T-helper 2 cell treated with Interferon-gamma antibody and Interleukin-4, amounts not matched to agents 5 μg/mL and 100 μg/mL, for 36 hours (primary cell): ENCODE measurements around the gene MAMLD1.

Experiments
- DNase-seq: peaks from one replicate; pipeline ENCODE4 v3.0.0; 2021; ENCODE audit warnings: low spot score
- H3K27ac Mint-ChIP-seq: one replicate; pipeline ENCODE4 v1.8.0; 2021; ENCODE audit warnings: mild to moderate bottlenecking, mixed read lengths
- H3K27me3 Mint-ChIP-seq: one replicate; pipeline ENCODE4 v1.8.0; 2021; ENCODE audit warnings: low read depth, mixed read lengths
- H3K36me3 Mint-ChIP-seq: one replicate; pipeline ENCODE4 v1.8.0; 2021; ENCODE audit warnings: low read depth, mixed read lengths
- H3K4me1 Mint-ChIP-seq: one replicate; pipeline ENCODE4 v1.8.0; 2021; ENCODE audit warnings: low read depth, mixed read lengths
- H3K4me3 Mint-ChIP-seq: one replicate; pipeline ENCODE4 v1.8.0; 2022; ENCODE audit warnings: mild to moderate bottlenecking, moderate library complexity, mixed read lengths
- H3K9me3 Mint-ChIP-seq: one replicate; pipeline ENCODE4 v1.8.0; 2021; ENCODE audit warnings: mixed read lengths

Gene MAMLD1

DNA sequence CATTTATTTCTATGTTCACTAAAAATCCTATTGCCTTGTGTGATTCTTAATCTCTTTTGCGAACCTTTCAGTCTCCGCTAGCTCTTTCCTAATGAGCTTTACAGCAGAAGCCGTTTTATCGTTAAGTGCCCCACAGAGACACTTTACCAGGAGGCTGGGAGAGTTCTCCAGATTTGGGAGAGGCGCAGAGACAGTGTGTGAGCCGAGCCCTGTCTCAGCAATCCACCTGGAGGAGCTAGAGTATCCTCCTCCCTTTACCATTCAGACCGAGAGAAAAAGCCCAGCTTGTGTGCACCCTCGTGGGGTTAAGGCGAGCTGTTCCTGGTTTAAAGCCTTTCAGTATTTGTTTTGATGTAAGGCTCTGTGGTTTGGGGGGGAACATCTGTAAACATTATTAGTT is 150.4 kb downstream of the MAMLD1 start:
- Mint-ChIP-seq H3K9me3 (no peaks in the 10 kb centered on the region), H3K27me3 (peaks cover 3% of the 10 kb centered on the region), H3K27ac (no peak overlapping the region), H3K4me3 (no peak overlapping the region), H3K36me3 (no peaks in the 10 kb centered on the region), H3K4me1 (no peaks in the 10 kb centered on the region)
- DNase-seq = no peak

DNA sequence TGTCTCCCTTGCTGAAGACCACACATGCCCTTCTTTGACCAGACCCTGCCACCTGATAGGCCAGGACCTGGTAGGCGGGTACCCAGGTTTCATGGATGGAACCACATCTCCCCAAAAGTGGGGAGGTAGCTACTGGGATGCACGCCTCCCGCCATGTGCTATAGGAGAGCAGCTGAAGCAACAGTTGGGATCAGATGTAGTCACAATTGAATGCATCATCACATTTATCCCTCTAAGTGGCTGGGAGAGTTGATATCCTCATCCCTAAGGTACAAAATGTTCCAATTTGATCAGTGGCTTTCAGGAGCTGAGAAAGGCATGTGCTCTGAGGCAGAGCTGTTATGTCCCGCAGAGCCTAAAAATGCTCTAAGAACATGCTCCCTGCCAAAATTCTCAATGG is 151.3 kb downstream of the MAMLD1 start:
- no peak for DNase-seq
- Mint-ChIP-seq H3K27ac (no peak overlapping the region), H3K36me3 (no peaks in the 10 kb centered on the region), H3K4me3 (no peak overlapping the region), H3K27me3 (peaks cover 3% of the 10 kb centered on the region), H3K9me3 (no peaks in the 10 kb centered on the region), H3K4me1 (no peaks in the 10 kb centered on the region)

DNA sequence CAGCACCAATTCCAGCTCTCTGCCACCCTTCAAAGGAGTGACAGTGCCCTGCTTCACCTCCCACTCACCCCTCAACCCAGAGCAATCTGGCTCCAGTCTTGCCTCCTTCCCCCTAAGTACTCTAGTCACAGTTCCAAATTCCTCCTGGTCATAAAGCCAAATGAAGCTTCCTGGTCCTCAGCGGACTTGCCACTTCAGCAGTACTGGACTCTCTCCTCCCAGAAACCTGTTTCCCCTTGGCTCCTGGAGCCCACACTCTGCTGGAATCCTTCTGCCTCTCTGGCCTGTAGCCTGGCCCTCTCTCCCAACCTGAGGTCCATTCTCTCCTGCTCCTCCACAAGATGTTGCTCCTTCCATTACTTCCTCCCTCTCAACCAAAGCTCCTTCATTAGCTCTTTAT is 152.7 kb downstream of the MAMLD1 start:
- no peak for DNase-seq
- Mint-ChIP-seq H3K9me3 (no peaks in the 10 kb centered on the region), H3K36me3 (no peaks in the 10 kb centered on the region), H3K27ac (no peak overlapping the region), H3K4me3 (no peak overlapping the region), H3K4me1 (no peaks in the 10 kb centered on the region), H3K27me3 (peaks cover 3% of the 10 kb centered on the region)

DNA sequence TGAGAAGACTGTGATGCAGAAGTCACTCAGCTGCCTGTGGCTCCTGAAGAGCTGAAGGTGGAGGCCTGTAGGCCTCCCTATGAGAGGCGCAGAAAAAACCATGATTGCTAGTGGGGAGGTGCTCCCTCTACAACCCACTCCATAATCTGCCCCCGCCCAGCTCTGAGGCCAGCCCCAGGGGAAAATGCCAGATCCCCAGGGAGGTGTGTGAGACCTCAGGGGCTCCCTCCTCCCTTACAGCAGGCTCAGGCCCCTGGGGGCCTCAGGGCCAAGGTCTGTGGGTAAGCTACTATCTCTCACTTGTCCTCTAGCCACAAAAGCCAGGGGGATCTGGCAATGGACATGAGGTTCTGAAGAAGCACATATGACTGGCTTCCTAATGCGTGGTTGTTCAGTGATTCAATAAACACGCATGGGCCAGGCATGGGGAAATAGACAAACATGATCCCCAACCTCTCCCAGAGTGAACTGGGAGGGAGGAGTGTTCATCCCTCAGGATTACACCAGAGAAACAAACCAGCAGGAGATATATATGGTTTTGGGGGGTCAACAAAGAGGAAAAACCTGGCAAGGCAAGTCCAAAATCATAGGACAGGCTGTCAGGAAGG is 154.3 kb downstream of the MAMLD1 start:
- Mint-ChIP-seq H3K36me3 (no peaks in the 10 kb centered on the region), H3K27ac (no peak overlapping the region), H3K9me3 (no peaks in the 10 kb centered on the region), H3K27me3 (peaks cover 3% of the 10 kb centered on the region), H3K4me1 (no peaks in the 10 kb centered on the region), H3K4me3 (no peak overlapping the region)
- no peak for DNase-seq

DNA sequence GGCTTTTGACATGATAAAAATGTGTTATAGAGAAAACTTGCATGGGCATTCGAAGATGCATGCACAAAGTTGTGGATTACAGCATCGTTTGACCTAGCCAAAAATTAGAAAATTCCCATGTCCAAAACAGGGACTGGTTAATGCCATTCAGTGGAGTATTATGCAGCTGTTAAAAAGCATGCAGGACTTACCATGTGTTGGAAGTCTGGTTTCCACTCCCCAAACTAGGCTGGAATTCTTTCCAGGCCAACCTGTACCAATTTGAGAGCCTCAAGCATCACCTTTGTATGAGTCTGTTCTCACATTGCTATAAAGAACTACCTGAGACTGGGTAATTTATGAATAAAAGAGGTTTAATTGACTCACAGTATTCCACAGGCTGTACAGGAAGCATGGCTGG is 159.4 kb downstream of the MAMLD1 start:
- Mint-ChIP-seq H3K36me3 (no peaks in the 10 kb centered on the region), H3K4me1 (no peaks in the 10 kb centered on the region), H3K27ac (no peak overlapping the region), H3K9me3 (no peaks in the 10 kb centered on the region), H3K4me3 (no peak overlapping the region), H3K27me3 (peaks cover 2% of the 10 kb centered on the region)
- no peak for DNase-seq

DNA sequence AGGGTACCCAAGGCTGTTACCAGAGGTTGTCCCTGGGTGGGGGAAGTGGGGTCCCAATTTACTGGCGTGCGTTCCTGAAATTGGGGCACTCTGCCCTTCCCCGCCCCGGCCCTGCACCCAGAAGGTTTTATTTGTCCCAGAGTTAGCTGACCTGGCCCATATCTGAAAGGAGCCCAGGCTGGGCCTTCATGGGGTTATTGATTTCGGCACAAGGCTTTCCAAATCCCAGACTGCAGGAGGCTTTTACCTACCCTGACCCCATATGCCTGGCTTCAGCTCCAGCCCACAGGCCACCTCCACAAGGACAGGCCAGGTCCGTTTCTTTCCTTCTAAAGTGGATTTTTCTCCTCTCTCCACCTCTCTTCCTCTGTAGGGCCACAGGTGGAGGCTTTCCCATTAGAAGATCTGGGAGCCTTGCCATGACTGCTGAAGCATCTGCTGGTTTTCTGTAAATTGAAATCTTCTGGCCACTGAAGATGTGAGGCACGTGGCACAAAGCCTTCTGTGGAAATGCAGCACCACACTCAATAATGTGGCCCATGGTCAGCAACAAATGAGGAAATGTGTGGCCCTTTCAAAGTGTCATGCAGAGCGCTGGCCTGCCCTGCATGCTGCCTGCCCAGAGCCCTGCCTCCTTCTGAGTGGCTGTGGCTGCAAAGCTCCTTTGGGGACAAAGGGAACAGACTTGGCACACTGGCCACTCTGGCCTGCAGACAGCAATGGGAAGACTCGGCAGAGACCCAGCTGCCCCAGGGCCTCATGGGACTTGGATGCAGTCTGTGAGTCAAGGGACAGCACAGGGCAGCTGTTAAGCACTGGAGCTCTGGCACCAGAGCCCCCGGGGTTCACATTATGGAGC is 162.2 kb downstream of the MAMLD1 start:
- no peaks in the 10 kb centered on the region for H3K9me3 Mint-ChIP-seq
- H3K27ac Mint-ChIP-seq = no peak overlapping the region
- H3K36me3 Mint-ChIP-seq = no peaks in the 10 kb centered on the region
- H3K4me1 Mint-ChIP-seq = no peaks in the 10 kb centered on the region
- peaks cover 2% of the 10 kb centered on the region for H3K27me3 Mint-ChIP-seq
- H3K4me3 Mint-ChIP-seq = no peak overlapping the region
- DNase-seq = no peak

DNA sequence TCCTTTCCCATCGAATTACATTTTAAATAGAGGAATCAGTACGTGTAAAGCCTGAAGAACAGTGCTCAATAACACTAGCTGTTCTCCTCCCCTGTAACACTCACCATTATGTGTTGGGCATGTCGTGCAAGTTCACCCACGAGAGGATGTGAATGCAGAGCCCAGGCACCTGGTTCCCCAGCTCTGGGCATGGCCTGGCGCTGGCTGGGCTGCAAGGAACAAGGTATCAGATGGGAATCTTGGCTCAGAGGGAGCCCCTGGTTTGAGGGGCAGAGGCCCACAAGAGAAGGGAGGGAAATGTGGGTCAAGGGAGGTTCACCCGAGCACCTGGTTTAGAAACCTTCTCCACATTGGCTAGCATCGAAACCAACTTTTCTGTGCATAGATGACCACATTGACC is 163.6 kb downstream of the MAMLD1 start:
- Mint-ChIP-seq H3K4me3 (no peak overlapping the region), H3K4me1 (no peaks in the 10 kb centered on the region), H3K27me3 (peaks cover 2% of the 10 kb centered on the region), H3K9me3 (no peaks in the 10 kb centered on the region), H3K27ac (no peak overlapping the region), H3K36me3 (no peaks in the 10 kb centered on the region)
- DNase-seq = no peak

DNA sequence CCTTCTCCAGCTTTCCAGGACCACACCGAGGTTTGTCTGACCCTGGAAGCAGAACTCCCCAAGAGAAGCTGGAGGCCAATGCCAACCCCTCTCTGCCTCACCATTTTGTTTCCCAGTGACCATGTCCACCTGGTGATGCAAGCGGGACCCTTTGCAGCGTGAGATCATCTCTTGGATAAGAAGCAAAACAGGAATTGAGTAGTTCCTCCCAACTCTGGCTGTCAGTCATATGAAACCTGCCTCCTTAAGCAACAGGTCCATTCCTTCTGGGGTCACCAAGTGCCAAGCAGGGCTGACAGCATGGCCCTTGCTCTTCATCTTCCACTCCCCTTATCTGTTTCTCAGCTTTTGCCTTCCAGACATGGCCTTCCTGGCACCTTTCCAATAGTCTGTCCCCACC is 164.0 kb downstream of the MAMLD1 start:
- no peaks in the 10 kb centered on the region for H3K36me3 Mint-ChIP-seq
- no peak overlapping the region for H3K4me3 Mint-ChIP-seq
- H3K4me1 Mint-ChIP-seq = no peaks in the 10 kb centered on the region
- H3K27ac Mint-ChIP-seq = no peak overlapping the region
- no peak for DNase-seq
- H3K9me3 Mint-ChIP-seq = no peaks in the 10 kb centered on the region
- peaks cover 2% of the 10 kb centered on the region for H3K27me3 Mint-ChIP-seq

DNA sequence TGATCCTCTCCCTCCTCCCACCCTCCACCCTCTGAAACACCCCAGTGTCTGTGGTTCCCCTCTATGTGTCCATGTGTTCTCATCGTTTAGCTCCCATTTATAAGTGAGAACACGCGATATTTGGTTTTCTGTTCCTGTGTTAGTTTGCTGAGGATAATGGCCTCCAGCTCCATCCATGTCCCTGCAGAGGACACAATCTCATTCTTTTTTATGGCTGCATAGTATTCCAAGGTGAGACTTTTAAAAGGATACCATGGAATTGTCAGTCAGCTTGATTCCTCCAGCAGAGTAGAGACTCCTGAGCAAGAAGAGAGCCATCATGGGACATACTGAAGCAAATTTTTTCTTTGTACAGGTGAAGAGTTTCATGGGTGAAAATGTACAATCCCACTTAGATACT is 166.5 kb downstream of the MAMLD1 start:
- DNase-seq = no peak
- H3K27ac Mint-ChIP-seq = no peak overlapping the region
- no peaks in the 10 kb centered on the region for H3K36me3 Mint-ChIP-seq
- no peak overlapping the region for H3K4me3 Mint-ChIP-seq
- H3K27me3 Mint-ChIP-seq = no peaks in the 10 kb centered on the region
- H3K4me1 Mint-ChIP-seq = no peaks in the 10 kb centered on the region
- H3K9me3 Mint-ChIP-seq = peaks cover 4% of the 10 kb centered on the region

DNA sequence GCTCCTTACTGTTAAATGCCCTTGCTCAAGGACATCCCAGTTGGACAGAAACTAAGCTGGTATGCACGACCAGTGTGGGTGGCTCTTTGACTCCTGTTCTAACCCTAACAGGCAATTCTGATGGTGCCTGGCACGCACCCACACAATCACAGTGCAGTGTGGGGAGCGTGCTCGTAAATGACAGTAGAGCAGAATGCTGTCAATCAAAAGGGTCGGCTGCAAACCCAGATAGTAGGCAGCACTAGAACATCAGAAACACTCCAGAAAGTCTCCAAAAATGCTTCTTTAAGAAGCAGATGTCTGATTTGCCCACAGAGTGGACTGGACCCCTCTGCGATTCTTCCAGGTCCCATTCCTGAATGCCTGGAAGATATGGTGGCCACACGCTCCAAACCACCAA is 167.7 kb downstream of the MAMLD1 start:
- H3K27me3 Mint-ChIP-seq = no peaks in the 10 kb centered on the region
- DNase-seq = no peak
- H3K4me1 Mint-ChIP-seq = no peaks in the 10 kb centered on the region
- no peak overlapping the region for H3K27ac Mint-ChIP-seq
- H3K4me3 Mint-ChIP-seq = no peak overlapping the region
- H3K9me3 Mint-ChIP-seq = peaks cover 4% of the 10 kb centered on the region
- no peaks in the 10 kb centered on the region for H3K36me3 Mint-ChIP-seq

DNA sequence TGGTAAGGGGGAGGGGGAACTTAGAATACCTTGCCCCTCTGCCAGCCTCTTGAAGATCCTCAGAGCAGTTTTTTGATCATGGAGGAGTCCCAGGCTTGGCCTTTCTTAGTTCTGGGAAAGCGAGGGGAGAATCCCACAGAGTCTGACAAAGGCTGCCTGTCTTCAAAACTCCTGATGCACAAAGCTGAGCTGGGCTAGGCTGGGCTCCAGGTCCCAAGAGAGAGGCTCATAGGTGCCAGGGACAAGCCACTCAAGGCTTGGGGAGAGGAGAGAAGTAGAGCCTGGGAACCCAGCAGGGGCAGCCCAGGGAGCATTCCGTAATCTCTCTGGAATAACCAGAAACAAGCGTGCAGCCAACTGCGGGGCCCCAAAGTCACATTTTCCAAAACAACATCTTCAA is 168.3 kb downstream of the MAMLD1 start:
- H3K27me3 Mint-ChIP-seq = no peaks in the 10 kb centered on the region
- no peak overlapping the region for H3K27ac Mint-ChIP-seq
- peaks cover 9% of the 10 kb centered on the region for H3K9me3 Mint-ChIP-seq
- no peaks in the 10 kb centered on the region for H3K36me3 Mint-ChIP-seq
- no peak for DNase-seq
- H3K4me1 Mint-ChIP-seq = no peaks in the 10 kb centered on the region
- H3K4me3 Mint-ChIP-seq = no peak overlapping the region

DNA sequence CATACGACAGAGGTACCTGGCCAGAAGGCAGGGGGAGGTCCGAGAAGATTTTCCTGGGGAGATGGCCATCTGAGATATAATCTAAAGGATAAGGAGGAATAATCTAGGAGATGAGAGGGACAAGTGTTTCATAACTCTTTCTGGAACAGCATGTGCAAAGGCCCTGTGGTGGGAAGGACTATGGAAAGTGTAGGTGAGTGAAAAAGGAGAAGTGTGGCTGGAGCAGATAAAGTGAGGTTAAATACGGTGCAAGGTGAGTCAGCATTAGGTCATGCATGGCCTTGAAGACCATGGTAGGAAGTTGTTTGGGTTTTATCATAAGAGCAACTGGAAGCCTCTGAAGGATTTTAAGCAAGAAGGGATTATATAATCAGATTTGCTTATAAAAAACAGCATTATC is 170.7 kb downstream of the MAMLD1 start:
- Mint-ChIP-seq H3K9me3 (peaks cover 9% of the 10 kb centered on the region), H3K4me1 (no peaks in the 10 kb centered on the region), H3K36me3 (no peaks in the 10 kb centered on the region), H3K4me3 (no peak overlapping the region), H3K27ac (no peak overlapping the region), H3K27me3 (no peaks in the 10 kb centered on the region)
- DNase-seq = no peak

DNA sequence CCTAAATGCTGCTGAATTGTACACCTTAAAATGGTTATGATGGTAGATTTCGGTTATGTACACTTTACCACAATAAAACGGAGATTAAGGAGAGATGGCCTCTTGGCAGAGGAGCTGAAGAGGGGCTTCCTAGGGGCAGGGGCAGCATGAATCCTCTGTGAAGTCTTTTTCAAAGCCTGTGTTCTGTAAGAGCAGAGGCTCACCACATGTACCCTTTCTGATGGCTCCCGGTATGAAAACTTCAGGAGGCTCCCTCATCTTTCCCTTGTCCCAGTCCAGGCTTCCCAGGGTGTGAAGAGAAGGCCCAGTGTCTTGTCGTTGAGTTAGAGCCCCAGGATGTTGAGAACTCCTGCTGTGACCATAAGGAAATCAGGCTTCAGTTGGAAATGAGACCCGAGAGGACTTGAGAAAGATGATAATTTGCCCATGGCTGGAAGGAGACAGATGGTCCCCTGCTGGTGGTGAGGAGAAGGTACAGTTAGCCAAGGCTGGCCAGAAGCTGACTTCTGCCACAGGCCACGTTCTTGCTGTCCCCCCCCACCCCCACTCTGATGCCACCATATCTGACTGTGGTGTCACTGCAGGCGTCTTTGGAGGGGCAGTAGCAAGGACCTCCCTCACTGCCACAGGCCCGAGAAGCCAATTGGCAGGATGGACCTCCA is 173.5 kb downstream of the MAMLD1 start:
- no peaks in the 10 kb centered on the region for H3K36me3 Mint-ChIP-seq
- DNase-seq = no peak
- peaks cover 9% of the 10 kb centered on the region for H3K9me3 Mint-ChIP-seq
- no peaks in the 10 kb centered on the region for H3K27me3 Mint-ChIP-seq
- no peaks in the 10 kb centered on the region for H3K4me1 Mint-ChIP-seq
- H3K4me3 Mint-ChIP-seq = no peak overlapping the region
- H3K27ac Mint-ChIP-seq = no peak overlapping the region

DNA sequence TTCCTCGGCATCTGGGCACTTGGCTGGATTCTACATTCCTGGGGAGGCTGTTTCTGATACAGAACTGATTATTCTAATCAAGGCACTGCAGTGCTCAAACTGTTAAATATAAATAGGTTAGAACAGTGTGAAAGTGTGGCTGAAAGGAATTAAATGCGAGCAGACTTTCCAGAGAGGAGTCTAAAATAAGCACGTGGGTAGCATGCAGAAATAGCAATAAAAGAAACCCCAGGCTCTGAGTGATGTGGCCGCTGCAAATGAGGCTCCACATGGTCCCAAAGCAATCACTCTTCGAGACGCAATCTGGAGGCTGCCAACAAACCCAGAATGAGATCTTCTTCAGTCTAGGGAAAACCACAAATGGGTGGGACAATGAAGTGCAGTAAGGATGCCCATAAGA is 174.7 kb downstream of the MAMLD1 start:
- Mint-ChIP-seq H3K4me1 (no peaks in the 10 kb centered on the region), H3K9me3 (peaks cover 9% of the 10 kb centered on the region), H3K27me3 (no peaks in the 10 kb centered on the region), H3K27ac (no peak overlapping the region), H3K36me3 (no peaks in the 10 kb centered on the region), H3K4me3 (no peak overlapping the region)
- no peak for DNase-seq
